HG03520 (cell line): Measurements from ENCODE around the gene LPAR5.

Experiments
- ATAC-seq: cut with Tn5 transposase; IDR thresholded peaks from one replicate; pipeline ENCODE4 v1.9.1; 2021; ENCODE audit warnings: mild to moderate bottlenecking, moderate library complexity; ENCODE audit not compliant: unreplicated experiment

LPAR5 gene

GRCh38 chr12:6635856-6636531, at the start of gene LPAR5:
Gene LPAR5 (minus strand): TSS chr12:6635959. CDS start chr12:6621248, 14,711 bp downstream.
- ATAC-seq: no peak

- ATAC-seq: no peak
Measured at GRCh38 chr12:6684609-6685008, 48.9 kb upstream of the LPAR5 start.

GRCh38 chr12:6676962-6677361, 41.2 kb upstream of the LPAR5 start:
- ATAC-seq: no peak

- ATAC-seq: no peak
Measured at GRCh38 chr12:6672143-6672542, 36.4 kb upstream of the LPAR5 start.

GRCh38 chr12:6667559-6668210, 31.9 kb upstream of the LPAR5 start:
- no peak for ATAC-seq

GRCh38 chr12:6666211-6666610, 30.5 kb upstream of the LPAR5 start:
- ATAC-seq: no peak

GRCh38 chr12:6664902-6665301, 29.1 kb upstream of the LPAR5 start:
- ATAC-seq: no peak

GRCh38 chr12:6662906-6663742, 27.4 kb upstream of the LPAR5 start, which contains the start of gene ING4:
Gene ING4 (minus strand): TSS chr12:6663119. CDS start chr12:6663101, 18 bp downstream.
- ATAC-seq: peak; percentile 95

- ATAC-seq: peak; percentile 27
Measured at GRCh38 chr12:6662602-6662905, 26.8 kb upstream of the LPAR5 start.

- no peak for ATAC-seq
Measured at GRCh38 chr12:6653987-6654386, 18.2 kb upstream of the LPAR5 start.

GRCh38 chr12:6653342-6653741, 17.6 kb upstream of the LPAR5 start:
- no peak for ATAC-seq

GRCh38 chr12:6652391-6652790, 16.6 kb upstream of the LPAR5 start:
- no peak for ATAC-seq

- ATAC-seq: no peak
Measured at GRCh38 chr12:6650832-6651231, 15.1 kb upstream of the LPAR5 start.

- no peak for ATAC-seq
Measured at GRCh38 chr12:6647083-6647604, 11.4 kb upstream of the LPAR5 start, which contains the start of gene ACRBP. Gene ACRBP (minus strand): TSS chr12:6647432. CDS start chr12:6647366, 66 bp downstream.

GRCh38 chr12:6646276-6647082, 10.7 kb upstream of the LPAR5 start:
- ATAC-seq: no peak

- no peak for ATAC-seq
Measured at GRCh38 chr12:6644903-6645302, 9.1 kb upstream of the LPAR5 start.

- no peak for ATAC-seq
Measured at GRCh38 chr12:6644257-6644596, 8.5 kb upstream of the LPAR5 start.

- no peak for ATAC-seq
Measured at GRCh38 chr12:6643569-6644256, 8.0 kb upstream of the LPAR5 start.

GRCh38 chr12:6641131-6641530, 5.4 kb upstream of the LPAR5 start:
- ATAC-seq: no peak

- ATAC-seq: no peak
Measured at GRCh38 chr12:6640497-6640896, 4.7 kb upstream of the LPAR5 start.
